PFSK-1 (cell line): ENCODE data around the gene ALKBH5.

ENCODE experiments used
- FOXP2 ChIP-seq: optimal IDR thresholded peaks from 2 replicates; pipeline ENCODE3; 2011; ENCODE audit warnings: borderline replicate concordance, control low read depth, inconsistent platforms; ENCODE audit not compliant: insufficient read depth; ENCODE audit errors: extremely low read length, extremely low read depth
- POLR2AphosphoS5 ChIP-seq: IDR thresholded peaks from 2 replicates; pipeline ENCODE4 v1.6.1; 2012; ENCODE audit warnings: low read depth, mild to moderate bottlenecking, control low read depth, low read length, moderate library complexity
- SIN3A ChIP-seq: IDR thresholded peaks from 2 replicates; pipeline ENCODE4 v1.6.1; 2012; ENCODE audit warnings: mild to moderate bottlenecking, low read length, moderate library complexity, borderline replicate concordance; ENCODE audit not compliant: insufficient read depth
- TAF1 ChIP-seq: IDR thresholded peaks from 2 replicates; pipeline ENCODE4 v1.6.1; 2012; ENCODE audit warnings: low read length, control low read depth, borderline replicate concordance; ENCODE audit not compliant: insufficient read depth
- TF ChIP-seq, protein P1 (sequence below), 2 experiments: IDR thresholded peaks; 2 replicates each; pipeline versions ENCODE4 v1.6.1 to v1.8.0; 2011 to 2012; ENCODE audit warnings: low read depth in 2 of 2, low read length in 2 of 2, control low read depth in 1 of 2, inconsistent platforms in 1 of 2, mild to moderate bottlenecking in 1 of 2, moderate library complexity in 1 of 2; ENCODE audit not compliant: insufficient read depth in 1 of 2

ALKBH5 gene

GRCh38 chr17:18139498-18139897 is 44.1 kb upstream of the ALKBH5 start:
- no peak for TF ChIP-seq FOXP2
- no peak for TF ChIP-seq TAF1
- no peak for TF ChIP-seq POLR2AphosphoS5
- TF ChIP-seq, protein P1, sequence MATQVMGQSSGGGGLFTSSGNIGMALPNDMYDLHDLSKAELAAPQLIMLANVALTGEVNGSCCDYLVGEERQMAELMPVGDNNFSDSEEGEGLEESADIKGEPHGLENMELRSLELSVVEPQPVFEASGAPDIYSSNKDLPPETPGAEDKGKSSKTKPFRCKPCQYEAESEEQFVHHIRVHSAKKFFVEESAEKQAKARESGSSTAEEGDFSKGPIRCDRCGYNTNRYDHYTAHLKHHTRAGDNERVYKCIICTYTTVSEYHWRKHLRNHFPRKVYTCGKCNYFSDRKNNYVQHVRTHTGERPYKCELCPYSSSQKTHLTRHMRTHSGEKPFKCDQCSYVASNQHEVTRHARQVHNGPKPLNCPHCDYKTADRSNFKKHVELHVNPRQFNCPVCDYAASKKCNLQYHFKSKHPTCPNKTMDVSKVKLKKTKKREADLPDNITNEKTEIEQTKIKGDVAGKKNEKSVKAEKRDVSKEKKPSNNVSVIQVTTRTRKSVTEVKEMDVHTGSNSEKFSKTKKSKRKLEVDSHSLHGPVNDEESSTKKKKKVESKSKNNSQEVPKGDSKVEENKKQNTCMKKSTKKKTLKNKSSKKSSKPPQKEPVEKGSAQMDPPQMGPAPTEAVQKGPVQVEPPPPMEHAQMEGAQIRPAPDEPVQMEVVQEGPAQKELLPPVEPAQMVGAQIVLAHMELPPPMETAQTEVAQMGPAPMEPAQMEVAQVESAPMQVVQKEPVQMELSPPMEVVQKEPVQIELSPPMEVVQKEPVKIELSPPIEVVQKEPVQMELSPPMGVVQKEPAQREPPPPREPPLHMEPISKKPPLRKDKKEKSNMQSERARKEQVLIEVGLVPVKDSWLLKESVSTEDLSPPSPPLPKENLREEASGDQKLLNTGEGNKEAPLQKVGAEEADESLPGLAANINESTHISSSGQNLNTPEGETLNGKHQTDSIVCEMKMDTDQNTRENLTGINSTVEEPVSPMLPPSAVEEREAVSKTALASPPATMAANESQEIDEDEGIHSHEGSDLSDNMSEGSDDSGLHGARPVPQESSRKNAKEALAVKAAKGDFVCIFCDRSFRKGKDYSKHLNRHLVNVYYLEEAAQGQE (IDR thresholded peaks at IDR 0.05; ENCODE audit: insufficient read depth in 1 of 2, low read depth in 2 of 2, low read length in 2 of 2), result no peak
- TF ChIP-seq SIN3A, result no peak

GRCh38 chr17:18139949-18140348 is 43.7 kb upstream of the ALKBH5 start:
- TF ChIP-seq FOXP2 (no peak), POLR2AphosphoS5 (no peak), SIN3A (no peak), TAF1 (no peak)

DNA sequence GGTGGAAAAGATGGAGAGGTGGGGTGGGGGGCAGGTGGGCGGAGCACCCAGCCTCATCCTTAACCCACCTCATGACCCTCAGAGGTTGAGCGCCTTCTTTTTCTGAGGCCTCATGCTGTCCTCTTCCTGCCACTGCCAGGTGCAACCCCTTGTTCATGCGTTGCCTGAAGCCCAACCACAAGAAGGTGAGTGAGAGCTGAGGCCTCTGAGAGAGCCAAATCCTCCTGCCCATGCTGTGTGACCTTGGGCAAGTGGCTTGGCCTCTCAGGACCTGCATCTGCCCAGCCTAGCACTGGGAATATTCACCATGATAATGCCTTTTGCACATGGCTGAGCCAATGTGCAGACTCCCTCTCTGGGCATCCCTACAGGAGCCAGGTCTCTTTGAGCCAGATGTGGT is 43.0 kb upstream of the ALKBH5 start:
- TF ChIP-seq TAF1, result no peak

DNA sequence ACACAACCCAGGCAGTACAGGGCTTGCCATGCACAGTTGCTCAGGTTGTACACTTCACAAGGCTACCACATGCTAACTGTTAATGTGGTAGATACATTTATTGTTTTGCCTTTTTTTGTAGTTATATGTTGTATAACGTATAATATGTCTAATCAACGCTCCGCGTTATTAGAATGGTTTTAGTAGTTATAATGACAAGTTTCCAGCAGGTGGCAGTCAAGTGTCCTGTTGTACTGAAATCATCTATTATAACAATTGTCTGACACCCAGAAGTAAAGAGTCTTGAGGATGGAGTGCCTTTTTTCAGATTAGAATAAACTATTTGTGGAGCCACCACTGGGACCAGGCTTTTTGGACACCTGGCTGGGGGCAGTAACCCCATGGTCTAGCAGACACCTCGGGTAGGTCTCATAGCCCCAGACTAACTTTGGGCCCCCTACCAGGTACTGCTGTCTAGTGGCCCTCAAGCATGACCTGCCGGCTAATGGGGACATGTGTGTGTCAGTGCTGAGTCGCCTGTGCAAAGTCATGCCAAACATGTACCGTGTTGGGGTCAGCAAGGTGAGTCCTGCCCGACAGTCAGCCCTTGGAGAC is 42.3 kb upstream of the ALKBH5 start:
- TF ChIP-seq TAF1 (no peak), FOXP2 (no peak), POLR2AphosphoS5 (no peak), SIN3A (no peak)
- TF ChIP-seq, protein P1 (IDR thresholded peaks at IDR 0.05; ENCODE audit: insufficient read depth in 1 of 2, low read depth in 2 of 2, low read length in 2 of 2), result no peak

GRCh38 chr17:18142417-18142816 is 41.2 kb upstream of the ALKBH5 start:
- TF ChIP-seq, protein P1 (IDR thresholded peaks at IDR 0.05; ENCODE audit: insufficient read depth in 1 of 2, low read depth in 2 of 2, low read length in 2 of 2), result no peak
- TF ChIP-seq POLR2AphosphoS5, result no peak
- TF ChIP-seq SIN3A, result no peak
- TF ChIP-seq TAF1, result no peak
- TF ChIP-seq FOXP2, result no peak

- no peak for TF ChIP-seq TAF1
- no peak for TF ChIP-seq POLR2AphosphoS5
- no peak for TF ChIP-seq SIN3A
- TF ChIP-seq, protein P1 (IDR thresholded peaks at IDR 0.05; ENCODE audit: insufficient read depth in 1 of 2, low read depth in 2 of 2, low read length in 2 of 2), result no peak
- TF ChIP-seq FOXP2, result no peak
Observed at GRCh38 chr17:18143044-18143936, 40.3 kb upstream of the ALKBH5 start.
